ENCODE results near the gene CIB2.

The CIB2 gene

GRCh38 chr15:78063970-78064385, 67.3 kb downstream of the CIB2 start:
- DNase-seq = no peak

GRCh38 chr15:78063217-78063616, 68.0 kb downstream of the CIB2 start:
- no peak for DNase-seq

- no peak for DNase-seq
Measured at GRCh38 chr15:78061963-78062427, 69.2 kb downstream of the CIB2 start.

- DNase-seq = no peak
Measured at GRCh38 chr15:78060232-78060631, 71.0 kb downstream of the CIB2 start.

GRCh38 chr15:78059110-78059839, 72.0 kb downstream of the CIB2 start:
- DNase-seq = no peak

GRCh38 chr15:78058401-78058935, 72.8 kb downstream of the CIB2 start:
- DNase-seq = no peak

GRCh38 chr15:78057803-78058202, 73.4 kb downstream of the CIB2 start:
- no peak for DNase-seq

GRCh38 chr15:78056714-78057269, 74.5 kb downstream of the CIB2 start:
- no peak for DNase-seq

- no peak for DNase-seq
Measured at GRCh38 chr15:78055919-78056713, 75.1 kb downstream of the CIB2 start.

- DNase-seq = no peak
Measured at GRCh38 chr15:78054966-78055365, 76.3 kb downstream of the CIB2 start.

All from NCI-H510A (cell line).